Aorta (tissue), 5 donors: ENCODE data around the gene HOXC12. TPM values are rescaled to one million over a fixed set of nuclear protein-coding genes. Genes with fewer than 3 reads are reported as not detected.

Source experiments
- ATAC-seq: fragments of 200-7000 bp; cut with Tn5 transposase; one replicate; pipeline ENCODE4 v1.9.1; 2022; ENCODE audit warnings: moderate library complexity; ENCODE audit not compliant: low FRiP score
- DNase-seq, 2 donors: peaks; one replicate each; pipeline ENCODE4 v3.0.0-alpha.2; 2020
- H3K27ac ChIP-seq, 2 donors: one replicate each; pipeline ENCODE4 v1.5.1; 2013; ENCODE audit warnings: low read length in 2 of 2, mild to moderate bottlenecking in 2 of 2, moderate library complexity in 2 of 2, control low read depth in 1 of 2, inconsistent platforms in 1 of 2, low read depth in 1 of 2
- H3K27me3 ChIP-seq, 2 donors: one replicate each; pipeline ENCODE4 v1.6.1; 2013; ENCODE audit warnings: control low read depth in 1 of 2, low read length in 1 of 2, mild to moderate bottlenecking in 1 of 2, moderate library complexity in 1 of 2; ENCODE audit not compliant: insufficient read depth in 2 of 2, control insufficient read depth in 1 of 2
- H3K36me3 ChIP-seq, 2 donors: one replicate each; pipeline ENCODE4 v1.6.1; 2013; ENCODE audit warnings: control low read depth in 1 of 2, low read length in 1 of 2, mild to moderate bottlenecking in 1 of 2; ENCODE audit not compliant: insufficient read depth in 2 of 2, control insufficient read depth in 1 of 2
- H3K4me1 ChIP-seq, 2 donors: one replicate each; pipeline ENCODE4 v1.6.1; 2013; ENCODE audit warnings: low read length in 2 of 2, control low read depth in 1 of 2, mild to moderate bottlenecking in 1 of 2, moderate library complexity in 1 of 2; ENCODE audit not compliant: insufficient read depth in 2 of 2, control insufficient read depth in 1 of 2
- H3K4me3 ChIP-seq, 2 donors: one replicate each; pipeline ENCODE4 v1.5.1; 2013; ENCODE audit warnings: low read length in 2 of 2, control low read depth in 1 of 2, mild to moderate bottlenecking in 1 of 2
- H3K9me3 ChIP-seq: one replicate; pipeline ENCODE4 v1.6.1; 2013; ENCODE audit warnings: mild to moderate bottlenecking, low read length; ENCODE audit not compliant: control insufficient read depth
- WGBS, 2 donors: extraction: QIAGEN DNeasy Blood & Tissue Kit; methylation state at CpG; one replicate each; pipeline ENCODE4 v1.1.7; 2013; 5-methylcytosine and 5-hydroxymethylcytosine counted together
- intact Hi-C, 2 donors: fragments of 100-400 bp; cut with DNase I; formaldehyde crosslinking; loops; one replicate each; pipeline versions ENCODE4 v1.14.2 to v1.15.0; 2022
- polyA plus RNA-seq, 2 donors: library from polyadenylated mRNA; stranded (reverse); fragments of 200-250 nt; gene quantifications; one replicate each; pipeline ENCODE4 v1.2.3, GENCODE V29; 2013
- total RNA-seq, 2 donors: library from RNA; stranded (reverse); fragmentation: NEBNext Ultra II Directional; extraction: Animal tissue kit (Norgen Biotek cat#: 25700); gene quantifications; one replicate each; pipeline ENCODE4 v1.2.1, GENCODE V29; 2021
- donor health status: healthy with polysubstance abuse.
- donor health status: Bipolar disorder and iron deficiency.
- donor health status: DM: no; HTN: no; CAD: no.
- donor health status: DM: no; HTN: no; CAD: no.
- donor health status: DM: yes; HTN: yes; CAD: no.

HOXC12 gene
- total and polyA plus RNA-seq, 4 donors, result 0.45 TPM; not detected in 3

GRCh38 chr12:53989227-53990113 is 34.8 kb downstream of the HOXC12 start:
- no peak for ATAC-seq
- DNase-seq, result no peak
- intact Hi-C loops, result loop anchor here in 1 of 2 donors (5.0 kb wide), 1 partner anchor 218 kb away; no protein-coding TSS in a partner anchor
- Histone ChIP-seq H3K36me3 (no peaks in the 10 kb centered on the region), H3K27ac (no peak overlapping the region), H3K4me3 (no peak overlapping the region), H3K4me1 (no peaks in the 10 kb centered on the region), H3K9me3 (no peaks in the 10 kb centered on the region), H3K27me3 (peaks cover 0 to 6% of the 10 kb centered on the region in 2 donors)
- WGBS, 2 donors, result 11 to 16% methylated on average over 28 of the region's 28 CpGs

- H3K36me3 ChIP-seq, result no peaks in the 10 kb centered on the region
- H3K4me3 ChIP-seq, result no peak overlapping the region
- no peaks in the 10 kb centered on the region for H3K4me1 ChIP-seq
- no peak for DNase-seq
- intact Hi-C loops, result no loop called here
- WGBS, 2 donors, result 6 to 10% methylated on average over 27 of the region's 27 CpGs
- peaks cover 0 to 6% of the 10 kb centered on the region in 2 donors for H3K27me3 ChIP-seq
- ATAC-seq, result no peak
- no peak overlapping the region for H3K27ac ChIP-seq
- no peaks in the 10 kb centered on the region for H3K9me3 ChIP-seq
Measured at GRCh38 chr12:53990311-53991076, 35.8 kb downstream of the HOXC12 start.

- H3K9me3 ChIP-seq, result no peaks in the 10 kb centered on the region
- intact Hi-C loops, result no loop called here
- H3K4me3 ChIP-seq, result no peak overlapping the region
- ATAC-seq (peak; percentile 63), DNase-seq (no peak)
- H3K27ac ChIP-seq, result no peak overlapping the region
- H3K4me1 ChIP-seq, result no peaks in the 10 kb centered on the region
- H3K36me3 ChIP-seq, result no peaks in the 10 kb centered on the region
- 2 to 3% methylated on average over 8 of the region's 8 CpGs for WGBS, 2 donors
- H3K27me3 ChIP-seq, result peaks cover 0 to 6% of the 10 kb centered on the region in 2 donors
Measured at GRCh38 chr12:53991077-53991460, 36.4 kb downstream of the HOXC12 start.

GRCh38 chr12:53992377-53992889 is 37.7 kb downstream of the HOXC12 start:
- Histone ChIP-seq H3K9me3 (no peaks in the 10 kb centered on the region), H3K27me3 (peaks cover 0 to 6% of the 10 kb centered on the region in 2 donors), H3K4me1 (no peaks in the 10 kb centered on the region), H3K36me3 (no peaks in the 10 kb centered on the region), H3K27ac (no peak overlapping the region), H3K4me3 (no peak overlapping the region)
- no peak for ATAC-seq
- no peak for DNase-seq
- intact Hi-C loops, result no loop called here
- WGBS, 2 donors, result 73 to 75% methylated on average over 7 of the region's 7 CpGs

- intact Hi-C loops, result no loop called here
- H3K4me3 ChIP-seq, result no peak overlapping the region
- ATAC-seq (no peak), DNase-seq (no peak)
- WGBS, 2 donors, result 55 to 58% methylated on average over 18 of the region's 18 CpGs
- peaks cover 0 to 6% of the 10 kb centered on the region in 2 donors for H3K27me3 ChIP-seq
- no peak overlapping the region for H3K27ac ChIP-seq
- no peaks in the 10 kb centered on the region for H3K9me3 ChIP-seq
- H3K36me3 ChIP-seq, result no peaks in the 10 kb centered on the region
- no peaks in the 10 kb centered on the region for H3K4me1 ChIP-seq
Measured at GRCh38 chr12:53993162-53994008, 38.7 kb downstream of the HOXC12 start.

GRCh38 chr12:53994009-53994263 is 39.2 kb downstream of the HOXC12 start:
- intact Hi-C loops, result no loop called here
- Histone ChIP-seq H3K9me3 (no peaks in the 10 kb centered on the region), H3K4me3 (no peak overlapping the region), H3K27ac (no peak overlapping the region), H3K36me3 (no peaks in the 10 kb centered on the region), H3K27me3 (peaks cover 0 to 6% of the 10 kb centered on the region in 2 donors), H3K4me1 (no peaks in the 10 kb centered on the region)
- WGBS, 2 donors, result 14 to 18% methylated on average over 19 of the region's 19 CpGs
- DNase-seq (no peak), ATAC-seq (no peak)

- H3K9me3 ChIP-seq, result no peaks in the 10 kb centered on the region
- no peak overlapping the region for H3K4me3 ChIP-seq
- DNase-seq, result no peak
- H3K36me3 ChIP-seq, result no peaks in the 10 kb centered on the region
- 9% methylated on average over 51 to 60 of the region's 60 CpGs for WGBS, 2 donors
- no peak for ATAC-seq
- H3K27ac ChIP-seq, result no peak overlapping the region
- H3K27me3 ChIP-seq, result peaks cover 0 to 6% of the 10 kb centered on the region in 2 donors
- intact Hi-C loops, result no loop called here
- no peaks in the 10 kb centered on the region for H3K4me1 ChIP-seq
Measured at GRCh38 chr12:53994264-53995001, 39.7 kb downstream of the HOXC12 start.

- H3K27me3 ChIP-seq, result peaks cover 0 to 6% of the 10 kb centered on the region in 2 donors
- H3K27ac ChIP-seq, result no peak overlapping the region
- no peak overlapping the region for H3K4me3 ChIP-seq
- DNase-seq (no peak), ATAC-seq (peak; percentile 27)
- H3K9me3 ChIP-seq, result no peaks in the 10 kb centered on the region
- intact Hi-C loops, result no loop called here
- no peaks in the 10 kb centered on the region for H3K4me1 ChIP-seq
- WGBS, 2 donors, result 20% methylated on average over 17 of the region's 17 CpGs
- H3K36me3 ChIP-seq, result no peaks in the 10 kb centered on the region
Measured at GRCh38 chr12:53995002-53995377, 40.3 kb downstream of the HOXC12 start.
